ENCODE data around the gene KDM1A.
"Not testable (repeated sequence)": the region's sequence is repeated elsewhere in the genome, so short reads cannot be mapped to it uniquely, and the experiment has no call there.

KDM1A gene

GRCh38 chr1:22992384-22992783 is 26.9 kb upstream of the KDM1A start:
- not testable (repeated sequence) for H3K4me3 ChIP-seq (ENCODE audit: low read length); H3K9ac ChIP-seq (ENCODE audit: low read length); H3K4me1 ChIP-seq (ENCODE audit: control insufficient read depth, low read depth, low read length); H3K36me3 ChIP-seq (ENCODE audit: control insufficient read depth, low read depth, low read length); H3K27ac ChIP-seq (ENCODE audit: low read length); H3K27me3 ChIP-seq (ENCODE audit: control insufficient read depth, insufficient read depth, low read length)
- peaks cover 23% of the 10 kb centered on the region for H3K9me3 ChIP-seq (ENCODE audit: control insufficient read depth, low read depth, low read length)

- H3K4me1 ChIP-seq (ENCODE audit: control insufficient read depth, low read depth, low read length); H3K36me3 ChIP-seq (ENCODE audit: control insufficient read depth, low read depth, low read length); H3K27ac ChIP-seq (ENCODE audit: low read length); H3K27me3 ChIP-seq (ENCODE audit: control insufficient read depth, insufficient read depth, low read length); H3K9ac ChIP-seq (ENCODE audit: low read length); H3K4me3 ChIP-seq (ENCODE audit: low read length): not testable (repeated sequence)
- peaks cover 23% of the 10 kb centered on the region for H3K9me3 ChIP-seq (ENCODE audit: control insufficient read depth, low read depth, low read length)
These were observed 26.0 kb upstream of the KDM1A start for GRCh38 chr1:22993220-22993795.

- peaks cover 23% of the 10 kb centered on the region for H3K9me3 ChIP-seq (ENCODE audit: control insufficient read depth, low read depth, low read length)
- H3K4me1 ChIP-seq (ENCODE audit: control insufficient read depth, low read depth, low read length) = no peaks in the 10 kb centered on the region
- H3K27ac ChIP-seq (ENCODE audit: low read length) = no peak overlapping the region
- H3K9ac ChIP-seq (ENCODE audit: low read length) = no peak overlapping the region
- H3K4me3 ChIP-seq (ENCODE audit: low read length) = no peak overlapping the region
- no peaks in the 10 kb centered on the region for H3K27me3 ChIP-seq (ENCODE audit: control insufficient read depth, insufficient read depth, low read length)
- H3K36me3 ChIP-seq (ENCODE audit: control insufficient read depth, low read depth, low read length) = no peaks in the 10 kb centered on the region
These were observed 23.5 kb upstream of the KDM1A start for GRCh38 chr1:22995774-22996173.

- not testable (repeated sequence) for H3K4me1 ChIP-seq (ENCODE audit: control insufficient read depth, low read depth, low read length); H3K36me3 ChIP-seq (ENCODE audit: control insufficient read depth, low read depth, low read length); H3K9ac ChIP-seq (ENCODE audit: low read length); H3K4me3 ChIP-seq (ENCODE audit: low read length); H3K27me3 ChIP-seq (ENCODE audit: control insufficient read depth, insufficient read depth, low read length); H3K27ac ChIP-seq (ENCODE audit: low read length)
- peaks cover 23% of the 10 kb centered on the region for H3K9me3 ChIP-seq (ENCODE audit: control insufficient read depth, low read depth, low read length)
These were observed 21.7 kb upstream of the KDM1A start for GRCh38 chr1:22997528-22997927.

GRCh38 chr1:23000133-23000532 is 19.1 kb upstream of the KDM1A start:
- not testable (repeated sequence) for H3K9ac ChIP-seq (ENCODE audit: low read length); H3K4me1 ChIP-seq (ENCODE audit: control insufficient read depth, low read depth, low read length); H3K36me3 ChIP-seq (ENCODE audit: control insufficient read depth, low read depth, low read length); H3K9me3 ChIP-seq (ENCODE audit: control insufficient read depth, low read depth, low read length); H3K27me3 ChIP-seq (ENCODE audit: control insufficient read depth, insufficient read depth, low read length); H3K4me3 ChIP-seq (ENCODE audit: low read length); H3K27ac ChIP-seq (ENCODE audit: low read length)

GRCh38 chr1:23002218-23002617 is 17.1 kb upstream of the KDM1A start:
- H3K4me3 ChIP-seq (ENCODE audit: low read length) = not testable (repeated sequence)

GRCh38 chr1:23004112-23004511 is 15.2 kb upstream of the KDM1A start:
- H3K4me1 ChIP-seq (ENCODE audit: control insufficient read depth, low read depth, low read length) = no peaks in the 10 kb centered on the region
- H3K4me3 ChIP-seq (ENCODE audit: low read length) = no peak overlapping the region
- H3K9ac ChIP-seq (ENCODE audit: low read length) = no peak overlapping the region
- no peaks in the 10 kb centered on the region for H3K36me3 ChIP-seq (ENCODE audit: control insufficient read depth, low read depth, low read length)
- H3K9me3 ChIP-seq (ENCODE audit: control insufficient read depth, low read depth, low read length) = no peaks in the 10 kb centered on the region
- no peaks in the 10 kb centered on the region for H3K27me3 ChIP-seq (ENCODE audit: control insufficient read depth, insufficient read depth, low read length)
- H3K27ac ChIP-seq (ENCODE audit: low read length) = no peak overlapping the region

More at GRCh38 chr1:23002218-23002617, 17.1 kb upstream of the KDM1A start:
- H3K9ac ChIP-seq (ENCODE audit: low read length); H3K27me3 ChIP-seq (ENCODE audit: control insufficient read depth, insufficient read depth, low read length); H3K27ac ChIP-seq (ENCODE audit: low read length); H3K9me3 ChIP-seq (ENCODE audit: control insufficient read depth, low read depth, low read length); H3K36me3 ChIP-seq (ENCODE audit: control insufficient read depth, low read depth, low read length); H3K4me1 ChIP-seq (ENCODE audit: control insufficient read depth, low read depth, low read length): not testable (repeated sequence)

- not testable (repeated sequence) for H3K27me3 ChIP-seq (ENCODE audit: control insufficient read depth, insufficient read depth, low read length); H3K27ac ChIP-seq (ENCODE audit: low read length); H3K4me1 ChIP-seq (ENCODE audit: control insufficient read depth, low read depth, low read length); H3K9me3 ChIP-seq (ENCODE audit: control insufficient read depth, low read depth, low read length); H3K9ac ChIP-seq (ENCODE audit: low read length); H3K4me3 ChIP-seq (ENCODE audit: low read length); H3K36me3 ChIP-seq (ENCODE audit: control insufficient read depth, low read depth, low read length)
These were observed 14.5 kb upstream of the KDM1A start for GRCh38 chr1:23004769-23005168.

GRCh38 chr1:23007106-23007505 is 12.2 kb upstream of the KDM1A start:
- Histone ChIP-seq H3K4me1 (ENCODE audit: control insufficient read depth, low read depth, low read length) (no peaks in the 10 kb centered on the region), H3K9ac (ENCODE audit: low read length) (no peak overlapping the region), H3K27ac (ENCODE audit: low read length) (no peak overlapping the region), H3K9me3 (ENCODE audit: control insufficient read depth, low read depth, low read length) (no peaks in the 10 kb centered on the region), H3K36me3 (ENCODE audit: control insufficient read depth, low read depth, low read length) (no peaks in the 10 kb centered on the region), H3K4me3 (ENCODE audit: low read length) (no peak overlapping the region), H3K27me3 (ENCODE audit: control insufficient read depth, insufficient read depth, low read length) (no peaks in the 10 kb centered on the region)

GRCh38 chr1:23008901-23009300 is 10.4 kb upstream of the KDM1A start:
- Histone ChIP-seq H3K9me3 (ENCODE audit: control insufficient read depth, low read depth, low read length) (no peaks in the 10 kb centered on the region), H3K36me3 (ENCODE audit: control insufficient read depth, low read depth, low read length) (no peaks in the 10 kb centered on the region), H3K9ac (ENCODE audit: low read length) (no peak overlapping the region), H3K27ac (ENCODE audit: low read length) (no peak overlapping the region), H3K4me3 (ENCODE audit: low read length) (no peak overlapping the region), H3K27me3 (ENCODE audit: control insufficient read depth, insufficient read depth, low read length) (no peaks in the 10 kb centered on the region), H3K4me1 (ENCODE audit: control insufficient read depth, low read depth, low read length) (peaks cover 1% of the 10 kb centered on the region)

GRCh38 chr1:23010025-23010424 is 9.2 kb upstream of the KDM1A start:
- not testable (repeated sequence) for H3K27me3 ChIP-seq (ENCODE audit: control insufficient read depth, insufficient read depth, low read length); H3K36me3 ChIP-seq (ENCODE audit: control insufficient read depth, low read depth, low read length); H3K4me1 ChIP-seq (ENCODE audit: control insufficient read depth, low read depth, low read length); H3K9ac ChIP-seq (ENCODE audit: low read length); H3K4me3 ChIP-seq (ENCODE audit: low read length); H3K9me3 ChIP-seq (ENCODE audit: control insufficient read depth, low read depth, low read length); H3K27ac ChIP-seq (ENCODE audit: low read length)

- Histone ChIP-seq H3K4me1 (ENCODE audit: control insufficient read depth, low read depth, low read length) (peaks cover 9% of the 10 kb centered on the region), H3K27ac (ENCODE audit: low read length) (peak overlapping the region; percentile 35), H3K36me3 (ENCODE audit: control insufficient read depth, low read depth, low read length) (no peaks in the 10 kb centered on the region), H3K4me3 (ENCODE audit: low read length) (no peak overlapping the region), H3K27me3 (ENCODE audit: control insufficient read depth, insufficient read depth, low read length) (no peaks in the 10 kb centered on the region), H3K9ac (ENCODE audit: low read length) (no peak overlapping the region), H3K9me3 (ENCODE audit: control insufficient read depth, low read depth, low read length) (no peaks in the 10 kb centered on the region)
These were observed 5.6 kb upstream of the KDM1A start for GRCh38 chr1:23013657-23014056.

All from iPS-18a (cell line).